ENCODE data around the gene RFWD3. TPM values are rescaled to one million over a fixed set of nuclear protein-coding genes. Genes with fewer than 3 reads are reported as not detected.

The RFWD3 gene
- total and polyA plus RNA-seq, 2 of the 8 experiments (the other 6 are each of a cell fraction or from before 2014, with no cell fraction given), result 67.1 to 114 TPM

DNA sequence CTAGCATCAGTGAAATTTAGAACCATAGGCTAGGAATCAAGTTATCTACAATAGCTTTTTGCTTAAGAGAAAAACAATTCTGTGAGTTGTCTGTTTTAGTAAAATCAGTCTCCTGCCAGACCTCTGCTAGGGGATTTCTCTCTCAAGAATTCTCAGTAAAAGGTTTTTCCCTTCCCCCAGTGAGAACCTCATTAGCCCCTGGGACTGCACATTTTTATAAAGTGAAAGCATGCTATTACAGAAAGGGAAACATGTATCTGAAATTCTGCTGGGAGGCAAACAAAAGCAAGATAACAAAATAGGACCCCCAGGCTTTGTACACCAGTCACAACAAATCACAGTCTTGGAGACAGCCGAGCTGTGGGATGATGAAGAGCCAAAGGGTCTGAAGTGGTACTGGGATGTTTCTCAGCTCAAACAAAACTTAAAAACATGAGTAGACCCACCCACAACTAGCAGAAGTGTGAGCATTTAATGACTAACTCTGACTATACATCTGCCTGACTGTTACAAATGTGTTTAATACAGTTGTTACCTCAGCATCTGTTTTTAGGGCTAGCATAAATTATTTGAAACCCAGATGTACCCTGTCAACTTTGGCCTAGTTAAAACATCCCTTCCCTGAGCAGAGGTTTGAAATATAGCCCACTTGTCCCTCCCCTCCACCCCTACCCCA is 39.8 kb downstream of the RFWD3 start:
- no peak overlapping the region for H2BK12ac ChIP-seq (ENCODE audit: low read depth, low read length)
- H3K27ac ChIP-seq (ENCODE audit: low read depth, low read length), result no peak overlapping the region
- no peak overlapping the region for H3K4me3 ChIP-seq (ENCODE audit: extremely low read depth in 1 of 4, insufficient read depth in 2 of 4, low read depth in 3 of 4, low read length in 4 of 4)
- 89% methylated on average over 1 of the region's 1 CpG; no CpG with 5 or more reads in 1 of the 2 experiments for WGBS, 2 experiments (ENCODE audit: extremely low coverage in 1 of 2, insufficient coverage in 1 of 2, insufficient read length in 1 of 2, insufficient replicate concordance in 2 of 2, low coverage in 1 of 2, low lambda C conversion rate in 2 of 2, missing lambda C conversion rate in 1 of 2)
- FAIRE-seq (no peak), DNase-seq (ENCODE audit: low read depth in 1 of 2, low spot score in 2 of 2) (no peak)
- H2BK15ac ChIP-seq (ENCODE audit: low read length), result no peak overlapping the region
- H2AK5ac ChIP-seq (ENCODE audit: low read depth, low read length), result no peak overlapping the region
- no peak overlapping the region for H3K23ac ChIP-seq (ENCODE audit: insufficient read length)
- no peaks in the 10 kb centered on the region for H3K27me3 ChIP-seq (replicated peaks in 1 of 4; ENCODE audit: control insufficient read depth in 3 of 4, extremely low read depth in 1 of 4, insufficient read depth in 3 of 4, low read length in 3 of 4)
- H2BK5ac ChIP-seq (ENCODE audit: low read depth, low read length), result no peak overlapping the region
- H4K8ac ChIP-seq (ENCODE audit: extremely low read depth, insufficient read depth, low read length), result no peak overlapping the region
- H2AFZ ChIP-seq (ENCODE audit: low read length), result no peak overlapping the region
- no peak overlapping the region for H3K4ac ChIP-seq (replicated peaks; ENCODE audit: insufficient read length, low read depth, low read length)
- H3K36me3 ChIP-seq (ENCODE audit: control insufficient read depth in 2 of 4, insufficient read depth in 4 of 4, low read length in 3 of 4), result peaks cover 56 to 96% (median 85%) of the 10 kb centered on the region in 4 experiments
- H3K14ac ChIP-seq (ENCODE audit: insufficient read length), result no peak overlapping the region
- no peaks in the 10 kb centered on the region for H3K9me3 ChIP-seq (ENCODE audit: insufficient read depth in 2 of 2, low read depth in 1 of 2, low read length in 1 of 2)
- no peak overlapping the region for H4K5ac ChIP-seq (ENCODE audit: insufficient read length, low read depth, low read length)
- no peak overlapping the region for H2BK120ac ChIP-seq (replicated peaks; ENCODE audit: low read depth, low read length)
- POLR2A ChIA-PET (ENCODE audit: partially characterized antibody), result interaction anchor here (0.7 to 1.7 kb wide), 3 partner anchors 20 to 40 kb away, joined by 3 to 4 read pairs (median 3); partner anchors contain the start of genes GLG1 and RFWD3
- CTCF ChIA-PET (ENCODE audit: partially characterized antibody), result interaction anchor here (2.1 kb wide), 1 partner anchor 13 kb away, joined by 7 read pairs; no protein-coding TSS in a partner anchor
- H3K4me1 ChIP-seq (replicated peaks in 1 of 4; ENCODE audit: control insufficient read depth in 3 of 4, insufficient read depth in 4 of 4, low read length in 3 of 4), result peaks cover 0 to 5% (median 3%) of the 10 kb centered on the region in 4 experiments; a peak in 3 of 7 replicates
- H3K4me2 ChIP-seq (ENCODE audit: insufficient read depth in 1 of 2, low read depth in 2 of 2, low read length in 2 of 2), result no peak overlapping the region
- no peak overlapping the region for H3K56ac ChIP-seq (replicated peaks; ENCODE audit: insufficient read length, low read depth, low read length)
- H3K79me1 ChIP-seq (ENCODE audit: low read depth, low read length), result no peaks in the 10 kb centered on the region; the same call in 1 of the 2 replicates
- H2BK20ac ChIP-seq (ENCODE audit: low read length), result no peak overlapping the region
- H3K18ac ChIP-seq (ENCODE audit: extremely low read depth, low read length), result no peak overlapping the region
- peaks cover 1 to 13% of the 10 kb centered on the region in 2 experiments for H4K20me1 ChIP-seq (replicated peaks in 1 of 2; ENCODE audit: control insufficient read depth in 1 of 2, insufficient read depth in 2 of 2, low read length in 2 of 2)
- no peaks in the 10 kb centered on the region for H3K23me2 ChIP-seq (ENCODE audit: low read depth, low read length)
- no peak overlapping the region for H4K91ac ChIP-seq (replicated peaks; ENCODE audit: insufficient read length, low read length)
- no peak overlapping the region for H3K9ac ChIP-seq (replicated peaks in 1 of 4; ENCODE audit: extremely low read depth in 1 of 4, low read depth in 3 of 4, low read length in 3 of 4)
- no peaks in the 10 kb centered on the region for H3K79me2 ChIP-seq (ENCODE audit: control insufficient read depth in 1 of 2, insufficient read depth in 2 of 2, low read length in 2 of 2)
- TF ChIP-seq CTCF (IDR thresholded peaks at IDR 0.05; ENCODE audit: control extremely low read depth in 1 of 3, insufficient read depth in 1 of 3, low read depth in 1 of 3, low read length in 3 of 3) (no peak), TCF12 (IDR thresholded peaks at IDR 0.05; ENCODE audit: low read depth, low read length) (no peak), SP2 (IDR thresholded peaks at IDR 0.05; ENCODE audit: low read length) (no peak), EGR1 (IDR thresholded peaks at IDR 0.05; ENCODE audit: borderline replicate concordance, low read depth, low read length) (no peak), BRCA1 (IDR thresholded peaks at IDR 0.05; ENCODE audit: low read depth, low read length) (no peak), TAF7 (optimal IDR thresholded peaks at IDR 0.05; ENCODE audit: borderline replicate concordance, low read depth, low read length) (no peak), ZNF274 (IDR thresholded peaks at IDR 0.05; ENCODE audit: borderline replicate concordance, extremely low read depth, low read length) (no peak), SIN3A (conservative IDR thresholded peaks at IDR 0.05 in 1 of 2, IDR thresholded peaks at IDR 0.05 in 1 of 2; ENCODE audit: low read depth in 1 of 2, low read length in 2 of 2) (no peak), RFX5 (IDR thresholded peaks at IDR 0.05; ENCODE audit: borderline replicate concordance, low read depth, low read length) (no peak)

Measured in H1 (cell line).